CD4-positive, alpha-beta T cell treated with Interleukin-1 beta for 1 hour (primary cell): ENCODE results near the gene BAIAP2.

Source experiments
- DNase-seq, 2 donors: peaks; one replicate each; pipeline ENCODE4 v3.0.0-alpha.2; 2020 to 2022

The BAIAP2 gene

GRCh38 chr17:81128774-81129173 is 93.8 kb downstream of the BAIAP2 start:
- no peak for DNase-seq

- no peak for DNase-seq
Observed at GRCh38 chr17:81129289-81129688, 94.3 kb downstream of the BAIAP2 start.

GRCh38 chr17:81129711-81130367 is 94.9 kb downstream of the BAIAP2 start:
- no peak for DNase-seq

GRCh38 chr17:81130385-81131361 is 95.7 kb downstream of the BAIAP2 start:
- no peak for DNase-seq

GRCh38 chr17:81131486-81132196 is 96.7 kb downstream of the BAIAP2 start:
- DNase-seq = no peak

- DNase-seq = no peak
Observed at GRCh38 chr17:81132197-81132540, 97.2 kb downstream of the BAIAP2 start.

GRCh38 chr17:81132770-81133723 is 98.1 kb downstream of the BAIAP2 start:
- no peak for DNase-seq

GRCh38 chr17:81134064-81134781 is 99.3 kb downstream of the BAIAP2 start:
- DNase-seq = no peak

GRCh38 chr17:81135505-81136278 is 100.7 kb downstream of the BAIAP2 start:
- DNase-seq = no peak

GRCh38 chr17:81136366-81136765 is 101.4 kb downstream of the BAIAP2 start:
- no peak for DNase-seq

GRCh38 chr17:81137248-81137647 is 102.3 kb downstream of the BAIAP2 start:
- no peak for DNase-seq

- DNase-seq = no peak
Observed at GRCh38 chr17:81138083-81138482, 103.1 kb downstream of the BAIAP2 start.

- no peak for DNase-seq
Observed at GRCh38 chr17:81138500-81138899, 103.5 kb downstream of the BAIAP2 start.

GRCh38 chr17:81139428-81139827 is 104.5 kb downstream of the BAIAP2 start:
- no peak for DNase-seq

- DNase-seq = no peak
Observed at GRCh38 chr17:81140018-81140417, 105.1 kb downstream of the BAIAP2 start.

GRCh38 chr17:81140695-81141094 is 105.7 kb downstream of the BAIAP2 start:
- DNase-seq = no peak

- DNase-seq = peak; percentile 64 to 72
Observed at GRCh38 chr17:81142301-81143199, 107.6 kb downstream of the BAIAP2 start.

- DNase-seq = no peak
Observed at GRCh38 chr17:81143200-81143527, 108.2 kb downstream of the BAIAP2 start.

GRCh38 chr17:81143717-81144422 is 108.9 kb downstream of the BAIAP2 start:
- DNase-seq = no peak
